ENCODE measurements around the gene CERS6.
"Not testable (repeated sequence)": the region's sequence is repeated elsewhere in the genome, so short reads cannot be mapped to it uniquely, and the experiment has no call there.

DNA sequence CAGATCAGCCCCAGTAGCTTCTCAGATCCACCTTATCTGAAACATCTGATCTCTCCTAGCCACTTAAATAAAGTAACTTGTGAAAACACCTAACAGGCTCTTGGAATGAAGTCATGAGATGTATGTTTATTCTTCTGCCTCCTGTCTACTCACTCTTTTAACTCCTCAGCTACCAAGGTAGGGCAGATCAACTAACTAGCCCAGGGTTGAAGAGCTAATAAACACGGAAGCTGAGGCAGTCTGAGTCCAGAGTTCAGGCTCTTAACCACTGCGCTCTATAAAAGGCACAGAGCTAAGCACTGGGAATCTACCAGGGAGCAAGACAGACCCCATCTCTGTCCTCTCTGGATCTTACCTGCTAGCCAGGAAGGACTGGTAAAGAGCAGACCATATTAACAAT lies 37.1 kb downstream of the CERS6 start:
- TF ChIP-seq POLR2A (IDR thresholded peaks at IDR 0.05) = not testable (repeated sequence)
- TF ChIP-seq, protein P1, sequence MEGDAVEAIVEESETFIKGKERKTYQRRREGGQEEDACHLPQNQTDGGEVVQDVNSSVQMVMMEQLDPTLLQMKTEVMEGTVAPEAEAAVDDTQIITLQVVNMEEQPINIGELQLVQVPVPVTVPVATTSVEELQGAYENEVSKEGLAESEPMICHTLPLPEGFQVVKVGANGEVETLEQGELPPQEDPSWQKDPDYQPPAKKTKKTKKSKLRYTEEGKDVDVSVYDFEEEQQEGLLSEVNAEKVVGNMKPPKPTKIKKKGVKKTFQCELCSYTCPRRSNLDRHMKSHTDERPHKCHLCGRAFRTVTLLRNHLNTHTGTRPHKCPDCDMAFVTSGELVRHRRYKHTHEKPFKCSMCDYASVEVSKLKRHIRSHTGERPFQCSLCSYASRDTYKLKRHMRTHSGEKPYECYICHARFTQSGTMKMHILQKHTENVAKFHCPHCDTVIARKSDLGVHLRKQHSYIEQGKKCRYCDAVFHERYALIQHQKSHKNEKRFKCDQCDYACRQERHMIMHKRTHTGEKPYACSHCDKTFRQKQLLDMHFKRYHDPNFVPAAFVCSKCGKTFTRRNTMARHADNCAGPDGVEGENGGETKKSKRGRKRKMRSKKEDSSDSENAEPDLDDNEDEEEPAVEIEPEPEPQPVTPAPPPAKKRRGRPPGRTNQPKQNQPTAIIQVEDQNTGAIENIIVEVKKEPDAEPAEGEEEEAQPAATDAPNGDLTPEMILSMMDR (IDR thresholded peaks at IDR 0.05) = not testable (repeated sequence)
